ENCODE measurements around the gene PPIH.

DNA sequence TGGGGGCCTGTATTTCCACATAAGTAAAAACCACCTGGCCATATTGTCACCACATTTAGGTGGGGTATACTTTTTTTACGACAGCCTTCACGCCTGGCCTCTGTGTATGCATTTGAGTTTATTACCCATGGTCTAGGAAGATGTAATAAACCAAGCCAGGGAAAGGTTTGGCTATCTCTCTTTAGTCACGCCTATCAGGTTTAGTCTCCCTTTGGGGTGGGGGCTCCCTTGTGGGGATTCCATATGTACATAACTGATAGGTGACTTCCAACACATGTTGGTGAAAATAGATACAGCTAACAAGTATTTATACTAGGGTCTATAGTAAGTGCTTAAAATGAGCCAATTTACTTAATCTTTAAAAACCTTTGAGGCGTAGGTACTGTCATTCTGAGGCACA, 28.2 kb downstream of the PPIH start:
- TF ChIP-seq CTCF (IDR thresholded peaks at IDR 0.05 in 8 of 11, conservative IDR thresholded peaks at IDR 0.05 in 3 of 11), result no peak
- no peak for TF ChIP-seq POLR2A (IDR thresholded peaks at IDR 0.05)

Measured in spleen (tissue), 7 donors.